Activated gamma-delta T cell treated with Interleukin-2 at 50 U/mL for 16 hours (primary cell): ENCODE measurements around the gene CAPN13.

Experiments
- DNase-seq: peaks from one replicate; pipeline ENCODE4 v3.0.0-alpha.2; 2020

Gene CAPN13

DNA sequence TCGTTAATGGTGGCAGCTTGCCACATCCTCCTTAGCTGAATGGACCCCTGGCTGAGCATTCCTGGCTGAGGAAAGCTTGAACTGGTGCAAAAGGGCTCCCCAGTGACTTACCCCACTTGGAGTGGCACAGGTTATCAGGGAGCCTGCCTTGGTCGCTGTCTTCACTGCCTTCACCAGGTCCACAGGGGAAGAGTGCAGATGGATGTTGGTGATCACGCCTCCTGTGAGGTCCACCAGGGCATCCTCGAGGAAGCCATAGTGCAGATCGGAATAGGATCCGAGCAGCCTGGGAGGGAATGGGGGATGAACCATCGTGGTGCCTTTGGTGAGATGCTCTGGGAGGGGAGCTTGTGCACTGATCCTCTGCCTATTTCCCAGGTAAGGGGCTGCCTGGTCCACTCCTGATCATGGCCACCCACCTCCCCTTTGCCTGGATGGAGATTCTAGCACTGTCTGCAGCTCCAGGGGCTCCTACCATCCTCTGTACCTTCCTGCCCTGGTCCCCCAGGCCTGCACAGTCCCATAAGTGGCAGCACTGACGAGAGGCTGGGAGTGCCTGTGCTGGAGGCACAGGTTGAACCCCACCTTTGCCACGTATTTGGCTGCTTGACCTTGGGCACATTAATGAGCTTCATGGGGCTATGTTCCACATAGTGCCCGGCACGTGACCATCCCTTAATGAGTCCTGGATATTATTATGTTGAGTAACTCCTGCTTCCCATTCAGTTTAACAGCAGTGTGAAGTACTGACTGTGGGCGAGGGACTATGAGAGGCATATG is 43.0 kb downstream of the CAPN13 start:
- no peak for DNase-seq

DNA sequence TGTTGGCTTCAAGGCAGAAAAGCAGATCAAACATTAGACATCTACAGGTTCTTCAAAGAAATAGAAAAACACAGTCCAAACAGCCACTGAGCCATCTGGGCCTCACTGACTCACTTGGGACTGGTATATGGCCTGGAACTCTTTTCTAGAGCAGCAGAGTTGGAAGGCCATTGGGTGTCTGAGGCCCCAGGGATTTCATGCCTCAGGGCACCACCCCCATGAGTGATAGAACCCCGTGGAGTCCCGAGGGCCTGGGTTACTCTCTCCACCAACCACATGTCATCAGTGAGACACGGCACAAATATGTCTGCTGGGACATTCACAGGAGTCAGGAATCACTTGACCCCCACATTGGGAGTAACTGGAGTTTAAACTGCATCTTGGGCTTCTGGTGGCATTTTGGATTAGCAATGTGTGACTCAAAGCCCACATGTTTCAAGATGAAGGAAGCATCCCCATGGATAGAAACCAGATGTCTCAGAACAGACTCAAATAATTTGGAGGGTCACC is 44.0 kb downstream of the CAPN13 start:
- DNase-seq, result no peak

DNA sequence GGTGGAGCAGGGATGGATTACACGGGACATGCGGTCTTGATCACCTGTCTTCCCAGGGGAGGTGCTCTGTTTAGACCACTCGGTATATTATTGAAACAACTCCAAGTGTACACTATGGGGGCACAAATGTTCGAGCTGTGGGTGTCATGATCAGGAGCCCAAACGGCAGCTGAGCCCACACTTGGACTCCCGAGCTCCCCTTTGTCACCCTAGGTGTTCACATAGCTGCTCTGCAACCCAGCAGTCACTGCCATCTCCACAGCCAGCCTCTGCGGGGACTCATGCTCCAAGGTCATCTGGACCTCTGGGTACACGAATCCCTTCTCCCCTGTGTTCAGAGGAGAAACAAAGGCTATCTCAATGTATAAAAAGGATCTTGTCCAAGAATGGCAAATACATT is 46.0 kb downstream of the CAPN13 start:
- no peak for DNase-seq

DNA sequence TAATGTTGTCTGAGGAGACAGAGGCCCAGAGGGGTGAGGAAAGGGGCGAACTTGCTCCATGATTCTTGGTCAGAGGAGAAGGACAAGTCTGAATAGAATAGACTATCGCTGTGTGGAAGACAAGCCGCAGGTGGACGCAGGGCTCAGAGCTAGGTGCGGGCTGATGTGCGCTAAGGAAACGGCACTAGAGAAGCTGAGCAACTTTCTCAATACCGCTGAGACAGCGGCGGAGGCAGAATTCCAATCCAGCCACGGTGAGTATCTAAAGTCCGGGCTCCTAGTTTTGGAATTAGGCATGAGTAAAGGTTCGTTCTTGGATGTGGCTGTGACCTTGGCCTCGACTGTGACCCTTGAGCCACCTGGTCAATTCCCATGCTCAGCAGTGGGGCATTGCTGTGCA is 47.8 kb downstream of the CAPN13 start:
- DNase-seq, result no peak

DNA sequence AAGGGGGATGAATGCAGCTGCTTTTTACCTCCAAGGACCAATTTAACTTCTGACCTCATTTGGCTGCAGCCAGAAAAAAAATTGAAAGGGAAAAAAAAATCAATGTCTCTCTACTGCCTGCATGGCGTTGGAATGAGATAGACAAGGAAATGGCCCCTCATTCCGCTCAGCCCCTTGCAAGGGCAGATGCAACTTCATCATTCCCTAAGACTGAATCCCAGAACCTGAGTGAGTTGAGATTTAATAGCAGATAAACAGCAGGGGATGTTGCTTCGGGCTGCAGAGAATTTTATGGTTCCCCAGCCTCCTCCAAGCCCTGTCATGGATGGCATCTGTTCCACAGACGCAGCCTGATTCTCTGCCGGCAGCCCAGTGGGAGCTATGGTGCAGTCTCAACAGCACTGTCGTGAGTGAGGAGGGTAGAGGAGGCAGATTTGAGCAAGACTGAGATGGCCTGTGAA is 49.0 kb downstream of the CAPN13 start:
- DNase-seq, result no peak

DNA sequence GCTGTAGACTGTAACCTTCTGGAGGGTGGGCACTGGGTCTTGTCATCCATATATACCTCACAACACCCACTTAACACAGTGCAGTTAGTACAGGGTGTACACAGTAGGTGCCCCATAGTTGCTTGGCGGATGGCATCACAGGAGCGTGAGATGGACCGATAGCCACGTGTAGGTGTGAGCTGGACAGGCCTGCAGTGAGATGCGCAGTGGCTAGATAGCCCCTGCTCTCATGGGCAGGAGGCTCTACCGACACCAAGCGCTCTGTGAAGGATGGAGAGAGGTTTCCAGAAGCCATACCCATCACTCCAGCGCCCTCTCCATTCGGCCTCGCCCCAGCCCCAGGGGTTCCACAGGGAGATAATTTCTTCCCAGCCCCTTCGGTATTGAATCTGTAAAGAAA is 49.5 kb downstream of the CAPN13 start:
- DNase-seq, result no peak

DNA sequence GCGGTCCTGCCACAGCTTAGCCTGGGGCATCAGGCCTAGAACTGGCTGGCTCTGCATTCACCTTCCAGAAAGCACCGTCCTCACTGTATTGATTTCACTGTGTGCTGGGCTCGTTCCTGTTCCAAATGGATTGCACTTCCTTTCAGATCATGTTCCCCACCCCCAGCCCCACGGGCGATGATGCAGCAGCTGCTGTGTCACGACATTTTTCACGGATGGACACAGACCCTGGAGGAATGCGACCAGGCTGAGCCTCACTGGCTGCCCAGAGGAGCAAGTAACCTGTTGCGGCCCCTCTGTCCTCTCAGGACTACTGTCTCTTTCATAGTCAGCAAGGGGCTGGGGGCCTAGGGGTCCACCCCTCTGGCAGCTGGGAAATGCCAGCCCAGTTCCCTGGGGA is 50.3 kb downstream of the CAPN13 start:
- DNase-seq, result no peak

DNA sequence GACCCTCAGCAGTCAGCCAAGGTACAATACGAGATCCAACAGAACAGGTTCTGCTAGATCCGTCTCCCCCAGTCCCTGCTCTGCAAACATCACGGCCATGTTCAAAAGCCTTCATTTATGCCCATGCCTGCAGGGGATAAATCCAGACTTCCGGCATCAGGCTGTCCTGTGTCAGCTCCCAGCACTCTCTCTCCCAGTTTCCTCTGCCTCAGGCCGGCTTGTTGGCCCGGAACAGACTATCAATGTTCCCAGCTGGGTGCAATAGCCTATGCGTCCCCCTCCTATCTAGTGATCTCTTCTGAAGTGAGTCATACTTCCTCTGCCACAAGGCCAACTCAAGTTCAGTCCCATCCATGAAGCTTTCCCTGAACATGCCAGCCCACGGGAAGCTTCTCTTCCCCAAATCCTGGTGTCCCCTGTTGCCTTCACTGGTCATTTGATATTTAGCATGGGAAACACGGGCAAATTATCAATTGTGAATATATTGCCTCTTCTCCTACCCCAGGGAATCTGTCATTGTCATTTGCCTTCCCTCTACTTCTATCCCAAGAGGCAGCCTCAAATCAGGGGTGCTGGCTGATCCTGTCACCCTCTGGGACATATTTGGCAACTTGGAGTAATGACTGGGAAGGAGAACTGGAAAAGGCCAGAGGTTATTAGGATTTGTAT is 51.1 kb downstream of the CAPN13 start:
- no peak for DNase-seq

DNA sequence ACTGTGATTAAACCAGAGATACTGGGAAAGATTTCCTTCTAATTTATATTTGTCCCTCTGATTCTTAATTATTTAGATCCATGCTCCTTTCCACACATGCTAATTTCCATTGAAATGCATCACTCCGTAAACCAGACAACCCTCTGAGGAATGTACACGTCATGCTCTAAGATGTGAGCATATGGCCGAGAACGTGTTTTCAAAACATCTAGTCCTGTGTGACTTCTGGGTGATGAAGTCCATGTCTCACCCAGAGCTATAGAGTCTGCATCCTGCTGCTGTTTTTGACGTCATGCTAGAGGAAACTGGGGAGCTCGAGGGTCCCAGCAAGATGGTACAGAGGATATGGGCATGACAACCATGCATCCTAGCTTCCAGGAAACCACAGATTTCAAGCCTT is 53.6 kb downstream of the CAPN13 start:
- DNase-seq, result no peak

DNA sequence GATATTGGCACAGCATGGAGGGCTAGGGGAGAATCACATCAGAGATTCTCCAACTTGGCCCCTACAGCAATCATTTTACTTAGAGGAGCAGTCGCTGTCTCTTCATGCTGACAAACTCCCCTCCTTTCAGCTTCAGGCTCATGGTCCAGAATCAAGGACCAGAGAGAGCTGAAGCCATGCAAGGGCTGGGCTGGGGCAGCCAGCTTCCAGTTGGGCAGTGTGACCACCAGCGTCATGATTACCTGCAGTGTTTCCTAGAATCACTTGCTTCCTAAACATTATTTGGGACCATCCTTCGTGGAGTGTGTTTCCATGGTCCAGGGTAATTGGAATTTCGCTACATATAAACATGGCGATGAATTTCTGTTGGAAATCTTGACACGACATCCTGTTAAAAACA is 54.4 kb downstream of the CAPN13 start:
- no peak for DNase-seq

DNA sequence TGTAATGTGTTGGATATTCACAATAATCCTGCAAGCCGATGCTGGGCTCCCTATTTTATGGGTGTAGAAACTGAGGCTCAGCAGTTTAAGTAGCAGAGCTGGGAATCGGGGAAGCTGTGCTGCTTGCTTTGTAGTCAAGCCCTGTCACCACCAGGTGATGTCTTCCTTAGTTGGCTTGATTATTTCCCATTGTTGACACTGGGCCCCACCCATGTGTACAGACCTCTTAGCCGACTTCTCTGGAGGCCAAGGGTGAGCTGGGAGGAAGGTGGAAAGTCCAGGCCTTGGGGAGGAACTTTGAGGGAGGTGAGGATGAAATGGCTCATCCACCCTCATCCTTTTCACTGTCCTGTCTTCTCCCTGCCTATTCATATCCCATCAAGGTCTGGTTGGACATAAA is 60.0 kb downstream of the CAPN13 start:
- no peak for DNase-seq

DNA sequence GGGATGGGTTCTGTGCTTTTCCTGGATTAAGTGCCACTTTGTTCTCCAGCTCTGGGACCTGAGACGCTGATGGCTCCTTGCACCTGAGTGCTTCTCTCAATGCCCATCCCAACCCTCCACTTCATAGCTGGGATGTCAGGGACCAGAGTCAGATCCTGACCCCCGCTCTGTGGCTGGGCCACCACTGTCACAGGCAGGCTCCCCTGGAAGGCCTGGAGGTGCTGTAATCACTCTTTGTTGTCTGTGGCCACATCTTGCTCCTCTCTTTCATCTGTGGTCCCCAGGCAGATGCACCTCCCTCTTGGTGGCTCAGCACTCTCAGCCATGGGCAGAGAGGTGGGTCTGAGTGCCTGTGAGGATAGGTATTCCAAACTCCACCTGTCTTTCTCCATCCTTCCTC is 62.4 kb downstream of the CAPN13 start:
- no peak for DNase-seq

DNA sequence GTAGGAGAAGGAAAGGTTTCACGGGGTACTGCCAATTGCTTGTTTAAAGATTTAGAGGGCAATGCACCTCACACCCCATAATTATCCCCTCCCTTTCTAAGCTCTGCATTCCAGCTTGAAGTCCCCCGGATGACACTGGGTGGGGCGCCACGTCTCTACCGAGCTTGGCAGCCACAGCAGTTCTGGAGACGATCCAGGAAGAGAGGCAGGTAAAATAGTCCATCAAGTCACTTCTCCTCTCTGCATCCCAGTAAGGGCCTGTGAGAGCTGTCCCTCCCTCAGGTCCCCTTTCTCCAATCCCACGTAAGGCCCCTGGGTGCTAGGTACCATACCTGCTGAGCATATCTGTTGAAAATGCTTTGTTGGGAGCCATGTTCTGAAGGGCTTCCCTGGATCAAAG is 65.7 kb downstream of the CAPN13 start:
- DNase-seq, result no peak

DNA sequence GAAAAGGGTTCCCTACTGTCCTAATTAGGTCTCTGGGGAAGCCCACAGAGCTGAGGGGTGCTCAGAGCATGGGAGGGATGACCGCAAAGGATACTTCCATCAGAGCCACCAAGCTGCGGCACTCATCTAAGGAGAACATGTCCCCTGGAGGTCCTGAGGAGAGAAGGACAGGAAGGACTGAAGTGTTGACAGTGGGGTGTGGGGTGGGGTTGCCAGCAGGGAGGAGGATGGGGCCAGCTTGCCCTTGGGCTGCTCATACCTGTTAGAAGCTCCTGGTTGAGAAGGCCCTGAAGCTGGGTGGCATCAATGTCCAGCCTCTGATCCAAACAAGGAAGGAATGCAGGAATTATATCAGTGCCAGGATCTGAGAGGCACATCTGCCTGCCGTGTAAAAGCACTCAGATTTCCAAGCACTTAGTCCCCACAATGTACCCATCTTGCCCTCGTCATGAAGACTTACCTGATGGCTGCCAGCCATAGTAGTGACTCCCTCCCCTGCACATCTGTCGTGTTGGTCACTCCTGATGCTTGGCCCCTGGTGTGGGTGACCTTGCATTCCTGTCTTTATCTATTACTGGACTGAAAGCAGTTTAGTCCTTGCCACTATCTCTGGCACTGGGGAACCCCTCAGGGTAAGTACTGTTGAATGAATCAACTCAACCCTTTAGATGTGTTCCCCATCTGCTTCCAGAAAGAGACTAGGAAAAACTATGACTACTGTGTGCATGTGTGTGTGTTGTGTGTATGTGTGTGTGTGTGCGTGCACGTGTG is 68.9 kb downstream of the CAPN13 start:
- DNase-seq, result no peak

DNA sequence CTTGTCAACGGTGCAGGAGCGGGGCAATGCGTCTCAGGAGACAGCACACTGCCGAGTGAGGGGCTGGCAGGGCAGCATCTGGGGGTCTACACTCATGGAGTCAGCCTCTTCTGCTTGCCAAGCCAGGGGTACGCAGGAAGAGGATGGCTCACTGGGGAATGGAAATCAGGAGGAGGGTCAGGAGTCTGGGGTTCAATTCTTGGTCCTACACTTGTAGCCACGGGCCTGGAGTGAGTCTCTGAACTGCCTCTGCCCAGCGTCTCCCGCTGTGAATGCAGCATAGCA is 70.0 kb downstream of the CAPN13 start:
- DNase-seq, result no peak

DNA sequence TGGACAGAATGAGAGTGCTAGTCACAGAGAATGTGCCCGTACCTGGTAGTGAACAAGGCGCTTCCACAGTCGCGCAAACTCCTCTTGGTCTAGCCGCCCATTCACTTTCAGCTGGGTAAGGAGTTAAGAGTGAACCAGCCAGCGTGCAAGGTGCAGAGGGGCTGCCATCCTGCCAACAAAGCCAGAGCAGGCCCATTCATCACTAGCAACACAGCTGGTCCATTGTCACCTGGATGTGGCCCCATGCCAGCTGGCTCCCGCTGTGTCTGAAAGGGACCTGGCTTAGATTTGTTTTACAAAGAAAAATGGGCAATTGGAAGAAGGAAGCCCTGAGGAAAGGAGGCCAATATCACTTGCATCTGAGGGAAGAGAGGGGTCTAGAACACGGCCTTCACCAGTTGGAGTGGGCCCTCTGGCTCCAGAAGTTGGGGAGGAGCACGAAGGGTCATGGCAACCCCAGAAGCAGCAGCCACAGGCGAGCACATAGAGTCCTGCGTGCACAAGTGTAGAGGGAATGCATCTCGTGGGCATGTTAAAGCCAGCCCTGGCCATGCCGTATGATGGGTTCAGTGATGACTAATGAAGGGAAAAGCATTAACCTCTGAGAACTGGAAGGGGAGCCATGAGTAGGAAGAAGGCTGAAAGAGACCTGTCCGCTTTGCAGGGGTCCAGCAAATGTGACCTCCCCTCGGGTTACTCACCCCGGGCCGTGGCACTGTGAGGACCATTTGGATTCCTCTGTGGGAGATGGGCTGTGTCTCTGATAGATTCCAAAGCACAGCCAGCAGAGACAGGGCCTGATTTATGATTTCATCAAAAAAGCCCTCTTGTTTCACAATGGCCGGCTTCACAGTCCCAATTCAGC is 70.6 kb downstream of the CAPN13 start:
- DNase-seq, result no peak

DNA sequence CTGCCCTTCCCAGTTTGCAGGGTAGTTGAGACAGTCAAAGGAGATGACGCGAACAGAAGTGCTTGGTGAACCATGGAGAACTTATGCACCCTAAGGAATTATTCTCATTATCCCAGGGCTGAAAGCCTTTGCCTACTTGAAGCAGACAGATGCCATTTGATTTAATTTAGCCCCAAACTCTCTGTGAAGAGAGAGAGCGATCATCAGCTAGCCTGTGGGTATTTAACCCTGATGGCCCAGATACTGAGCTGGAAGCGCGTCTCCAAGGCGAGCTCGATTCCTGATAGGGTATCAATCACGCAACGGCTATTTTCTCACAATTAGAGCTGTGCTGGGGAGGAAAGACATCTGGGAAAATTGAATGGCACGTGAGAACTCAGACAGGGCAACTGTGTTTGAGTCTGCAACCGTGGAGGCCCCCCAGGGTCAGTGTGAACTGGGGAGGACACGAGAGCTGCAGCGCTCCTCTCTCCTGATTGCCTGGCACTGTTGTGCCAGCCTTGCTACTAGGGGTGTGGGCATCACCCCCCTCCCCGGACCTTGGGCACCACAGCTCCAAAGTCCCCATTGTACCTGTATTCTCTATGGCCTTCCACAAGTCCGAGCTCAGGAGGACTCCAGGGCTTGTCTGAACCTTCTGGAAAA is 73.2 kb downstream of the CAPN13 start:
- no peak for DNase-seq

DNA sequence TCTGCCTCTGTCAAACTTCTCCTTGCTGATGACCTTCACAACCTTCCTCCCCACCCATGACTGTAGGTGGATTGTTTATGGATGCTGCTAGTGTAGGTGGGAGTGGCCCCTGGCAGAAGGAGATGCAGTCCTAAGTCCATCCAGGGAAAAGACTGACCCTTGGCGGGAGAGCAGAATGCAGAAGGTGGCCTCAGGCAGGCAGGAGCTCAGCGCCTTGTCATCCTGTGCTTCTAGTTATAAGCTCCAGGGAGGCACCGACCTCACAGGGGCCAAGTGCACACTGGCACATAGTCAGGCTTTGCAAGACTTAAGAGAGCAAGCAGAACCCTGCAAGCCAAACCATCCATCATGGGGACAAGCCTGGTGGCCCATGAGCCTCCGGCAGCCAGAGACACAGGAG is 74.4 kb downstream of the CAPN13 start:
- no peak for DNase-seq

DNA sequence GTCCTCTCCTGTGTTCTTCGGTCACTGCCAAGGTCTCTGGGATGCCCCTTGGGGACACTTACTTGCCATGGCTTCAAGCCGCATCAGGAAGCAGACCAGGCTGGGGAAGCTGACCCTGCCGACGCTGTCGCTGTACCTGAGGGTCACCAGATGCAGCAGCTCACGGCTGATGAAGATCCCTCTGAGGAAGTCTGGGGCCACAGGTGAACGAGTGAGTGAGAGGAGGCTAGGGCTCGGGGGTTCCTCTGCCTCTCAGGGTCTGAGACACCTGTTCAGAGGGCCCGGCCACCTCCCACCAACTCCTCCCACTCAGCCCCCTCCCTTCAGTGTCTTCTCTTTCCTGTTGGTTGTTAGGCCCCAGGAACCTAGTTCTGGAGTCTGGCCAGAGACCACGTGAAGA is 74.9 kb downstream of the CAPN13 start:
- no peak for DNase-seq

DNA sequence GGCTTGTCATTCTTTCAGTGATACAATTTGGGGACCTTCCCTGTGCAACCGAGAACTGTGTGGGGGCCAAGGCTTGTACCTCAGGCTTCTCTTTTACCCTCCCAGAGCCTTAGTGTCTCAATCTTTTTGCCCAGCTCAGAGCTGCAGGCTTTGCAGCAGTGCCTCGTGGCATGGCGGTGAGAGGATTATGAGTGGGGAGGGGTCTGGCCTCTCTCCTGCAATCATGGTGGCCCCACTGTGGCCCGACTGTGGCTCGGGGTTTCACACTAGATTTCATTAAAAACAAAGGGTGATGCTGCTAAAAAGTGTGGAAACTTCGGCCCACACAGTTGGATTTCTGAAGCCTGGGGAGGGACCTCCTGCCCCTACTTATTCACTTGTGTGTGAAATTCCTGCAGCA is 75.5 kb downstream of the CAPN13 start:
- DNase-seq, result no peak

DNA sequence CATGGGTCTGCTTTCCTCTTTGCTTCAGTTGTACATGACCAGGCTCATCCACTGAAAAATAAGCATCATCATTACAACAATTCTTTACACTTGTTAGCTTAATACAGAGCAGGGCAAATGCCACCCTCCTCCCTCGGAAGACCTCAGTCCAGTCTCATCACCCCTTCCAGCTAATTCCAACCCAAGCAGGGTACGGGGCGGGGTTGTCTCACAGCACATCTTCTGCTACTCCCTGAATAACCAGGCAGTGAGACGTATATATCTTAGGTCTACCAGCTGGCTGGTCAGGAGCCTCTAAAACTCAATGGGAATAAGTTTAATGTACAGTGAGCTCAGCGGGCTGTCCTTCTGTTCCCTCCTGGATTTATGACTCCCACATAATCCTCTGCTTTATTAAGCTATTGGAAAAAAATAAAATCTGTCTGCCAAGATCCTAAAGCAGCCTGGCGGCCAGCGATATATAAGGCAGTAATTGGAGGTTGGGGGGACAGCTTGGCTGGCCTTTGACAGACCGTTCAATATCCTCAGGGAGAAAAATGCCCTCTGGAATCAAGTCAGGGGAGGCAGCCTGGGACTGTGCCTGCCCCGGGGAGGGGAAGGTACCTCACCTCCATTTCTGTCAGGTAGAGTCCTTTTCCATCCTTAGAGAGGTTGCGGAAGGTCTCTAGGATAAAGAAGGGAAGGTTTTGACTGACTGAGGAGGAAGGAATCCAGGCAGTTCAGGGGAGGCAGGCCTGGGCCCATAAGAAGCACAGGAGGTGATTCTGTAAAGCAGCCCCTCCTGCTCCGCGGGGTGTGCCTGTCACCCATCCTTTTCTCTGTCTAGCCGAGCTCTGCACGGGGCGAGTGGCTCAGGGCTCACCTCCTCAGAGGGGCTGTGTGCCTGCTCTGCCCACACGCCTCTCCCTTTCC is 76.3 kb downstream of the CAPN13 start:
- no peak for DNase-seq
